H1 (cell line): ENCODE results near the gene MYH16. TPM values are rescaled to one million over a fixed set of nuclear protein-coding genes. Genes with fewer than 3 reads are reported as not detected.

Source experiments
- CTCF ChIA-PET: fragments of 300-600 bp; sonication (Branson Sonifier 250); formaldehyde crosslinking; loops from one replicate; lab custom pipeline; 2021; ENCODE audit not compliant: partially characterized antibody; lab: Charles Lee
- POLR2A ChIA-PET: fragments of 300-600 bp; sonication (Branson Sonifier 250); formaldehyde crosslinking; loops from one replicate; lab custom pipeline; 2021; ENCODE audit warnings: inconsistent platforms; ENCODE audit not compliant: partially characterized antibody; lab: Charles Lee
- DNase-seq, 2 experiments: peaks; one replicate each; pipeline versions ENCODE4 v3.0.0 to v3.0.0-alpha.2; 2010 to 2022; ENCODE audit warnings: low spot score in 2 of 2, low read depth in 1 of 2, mixed read lengths in 1 of 2
- FAIRE-seq: peaks from 2 replicates; lab custom pipeline; 2011; peaks lifted over from hg19 to GRCh38; lab: Jason Lieb, UNC
- H2AFZ ChIP-seq: 2 replicates; pipeline ENCODE4 v1.8.1; 2012; ENCODE audit warnings: low read length, inconsistent platforms
- H2AK5ac ChIP-seq: 2 replicates; pipeline ENCODE4 v1.6.1; 2013; ENCODE audit warnings: low read depth, low read length
- H2BK120ac ChIP-seq: replicated peaks from 2 replicates; pipeline ENCODE3; 2013; ENCODE audit warnings: low read depth, low read length, inconsistent platforms
- H2BK12ac ChIP-seq: 2 replicates; pipeline ENCODE4 v1.6.1; 2013; ENCODE audit warnings: low read depth, low read length
- H2BK15ac ChIP-seq: 2 replicates; pipeline ENCODE4 v1.6.1; 2013; ENCODE audit warnings: low read length
- H2BK20ac ChIP-seq: 2 replicates; pipeline ENCODE4 v1.6.1; 2013; ENCODE audit warnings: low read length
- H2BK5ac ChIP-seq: 2 replicates; pipeline ENCODE4 v1.6.1; 2013; ENCODE audit warnings: low read depth, low read length
- H3K14ac ChIP-seq: 2 replicates; pipeline ENCODE4 v1.6.1; 2013; ENCODE audit warnings: inconsistent platforms; ENCODE audit not compliant: insufficient read length
- H3K18ac ChIP-seq: 2 replicates; pipeline ENCODE4 v1.6.1; 2013; ENCODE audit warnings: low read length; ENCODE audit errors: extremely low read depth
- H3K23ac ChIP-seq: 2 replicates; pipeline ENCODE4 v1.6.1; 2013; ENCODE audit warnings: inconsistent platforms; ENCODE audit not compliant: insufficient read length
- H3K23me2 ChIP-seq: 2 replicates; pipeline ENCODE4 v1.6.1; 2013; ENCODE audit warnings: low read depth, low read length
- H3K27ac ChIP-seq: 2 replicates; pipeline ENCODE4 v1.6.1; 2011; ENCODE audit warnings: low read depth, low read length, inconsistent platforms
- H3K27me3 ChIP-seq, 4 experiments: replicated peaks in 1 of 4; 1 replicate in 1 of 4; 2 replicates in 3 of 4; pipeline versions ENCODE4 v1.6.1 to v1.8.1; 2011 to 2013; ENCODE audit warnings: low read length in 3 of 4, mild to moderate bottlenecking in 3 of 4, inconsistent platforms in 2 of 4, mixed read lengths in 2 of 4, moderate library complexity in 1 of 4; ENCODE audit not compliant: control insufficient read depth in 3 of 4, insufficient read depth in 3 of 4; ENCODE audit errors: extremely low read depth in 1 of 4
- H3K36me3 ChIP-seq, 4 experiments: 2 replicates each; pipeline versions ENCODE4 v1.6.1 to v1.8.1; 2011 to 2013; ENCODE audit warnings: mild to moderate bottlenecking in 4 of 4, low read length in 3 of 4, moderate library complexity in 2 of 4, control low read depth in 1 of 4, inconsistent platforms in 1 of 4; ENCODE audit not compliant: insufficient read depth in 4 of 4, control insufficient read depth in 2 of 4
- H3K4ac ChIP-seq: replicated peaks from 2 replicates; pipeline ENCODE3; 2013; ENCODE audit warnings: low read length, low read depth, mixed read lengths, inconsistent platforms; ENCODE audit not compliant: insufficient read length
- H3K4me1 ChIP-seq, 4 experiments: replicated peaks in 1 of 4; 1 replicate in 1 of 4; 2 replicates in 3 of 4; pipeline versions ENCODE4 v1.6.1 to v1.8.1; 2011 to 2013; ENCODE audit warnings: low read length in 3 of 4, inconsistent platforms in 2 of 4, mixed read lengths in 1 of 4; ENCODE audit not compliant: insufficient read depth in 4 of 4, control insufficient read depth in 3 of 4
- H3K4me2 ChIP-seq, 2 experiments: 2 replicates each; pipeline versions ENCODE4 v1.6.1 to v1.8.1; 2011 to 2013; ENCODE audit warnings: low read depth in 2 of 2, low read length in 2 of 2, control low read depth in 1 of 2, inconsistent platforms in 1 of 2, mild to moderate bottlenecking in 1 of 2; ENCODE audit not compliant: insufficient read depth in 1 of 2
- H3K4me3 ChIP-seq, 4 experiments: fragments of 200-600, 300-600 bp in 1 of 4; sonication (generic), shearing (Covaris generic), sonication (Bioruptor Twin) in 1 of 4; 2 replicates each; pipeline versions ENCODE4 v1.5.1 to v1.8.1; 2011 to 2016; ENCODE audit warnings: low read length in 4 of 4, low read depth in 3 of 4, control low read depth in 2 of 4, inconsistent platforms in 2 of 4, mild to moderate bottlenecking in 2 of 4, mixed read lengths in 1 of 4, moderate library complexity in 1 of 4; ENCODE audit not compliant: insufficient read depth in 2 of 4; ENCODE audit errors: extremely low read depth in 1 of 4
- H3K56ac ChIP-seq: replicated peaks from 2 replicates; pipeline ENCODE3; 2013; ENCODE audit warnings: low read depth, mild to moderate bottlenecking, mixed read lengths, low read length, inconsistent platforms; ENCODE audit not compliant: insufficient read length
- H3K79me1 ChIP-seq: 2 replicates; pipeline ENCODE4 v1.6.1; 2013; ENCODE audit warnings: low read depth, low read length, control low read depth
- H3K79me2 ChIP-seq, 2 experiments: 2 replicates each; pipeline versions ENCODE4 v1.6.1 to v1.8.1; 2012 to 2013; ENCODE audit warnings: low read length in 2 of 2, mild to moderate bottlenecking in 2 of 2, inconsistent platforms in 1 of 2; ENCODE audit not compliant: insufficient read depth in 2 of 2, control insufficient read depth in 1 of 2
- H3K9ac ChIP-seq, 4 experiments: replicated peaks in 1 of 4; 1 replicate in 1 of 4; 2 replicates in 3 of 4; pipeline versions ENCODE4 v1.6.1 to v1.8.1; 2011 to 2013; ENCODE audit warnings: low read depth in 3 of 4, low read length in 3 of 4, control low read depth in 2 of 4, mild to moderate bottlenecking in 2 of 4, moderate library complexity in 2 of 4, inconsistent platforms in 1 of 4; ENCODE audit errors: extremely low read depth in 1 of 4
- H3K9me3 ChIP-seq, 2 experiments: 2 replicates each; pipeline versions ENCODE4 v1.6.1 to v1.8.1; 2012 to 2013; ENCODE audit warnings: mild to moderate bottlenecking in 2 of 2, moderate library complexity in 2 of 2, control low read depth in 1 of 2, inconsistent platforms in 1 of 2, low read depth in 1 of 2, low read length in 1 of 2, mixed read lengths in 1 of 2; ENCODE audit not compliant: insufficient read depth in 2 of 2
- H4K20me1 ChIP-seq, 2 experiments: replicated peaks in 1 of 2; 2 replicates each; pipeline versions ENCODE3 to v1.8.1; 2011 to 2013; ENCODE audit warnings: inconsistent platforms in 2 of 2, low read length in 2 of 2, mild to moderate bottlenecking in 1 of 2; ENCODE audit not compliant: insufficient read depth in 2 of 2, control insufficient read depth in 1 of 2
- H4K5ac ChIP-seq: 2 replicates; pipeline ENCODE4 v1.6.1; 2013; ENCODE audit warnings: low read length, low read depth, mixed read lengths, inconsistent platforms; ENCODE audit not compliant: insufficient read length
- H4K8ac ChIP-seq: 2 replicates; pipeline ENCODE4 v1.8.0; 2013; ENCODE audit warnings: mild to moderate bottlenecking, moderate library complexity, low read length, inconsistent platforms; ENCODE audit not compliant: insufficient read depth; ENCODE audit errors: extremely low read depth
- H4K91ac ChIP-seq: replicated peaks from 2 replicates; pipeline ENCODE3; 2013; ENCODE audit warnings: low read length, mixed read lengths, inconsistent platforms; ENCODE audit not compliant: insufficient read length
- ATF3 ChIP-seq: IDR thresholded peaks from 2 replicates; pipeline ENCODE4 v1.6.1; 2011; ENCODE audit warnings: low read depth, mild to moderate bottlenecking, low read length; ENCODE audit not compliant: insufficient read depth
- EGR1 ChIP-seq: IDR thresholded peaks from 2 replicates; pipeline ENCODE4 v1.6.1; 2011; ENCODE audit warnings: low read depth, low read length, borderline replicate concordance
- EZH2 ChIP-seq: fragments of 200-600 bp; sonication (generic); IDR thresholded peaks from 2 replicates; pipeline ENCODE4 v1.7.1; 2012; ENCODE audit warnings: low read depth, mild to moderate bottlenecking, moderate library complexity, low read length, inconsistent platforms; ENCODE audit not compliant: severe bottlenecking
- HDAC2 ChIP-seq, 2 experiments: fragments of 300-600 bp in 1 of 2; sonication (generic) in 1 of 2; IDR thresholded peaks; 2 replicates each; pipeline ENCODE4 v1.6.1; 2011 to 2012; ENCODE audit warnings: low read depth in 2 of 2, low read length in 2 of 2, mild to moderate bottlenecking in 2 of 2, moderate library complexity in 2 of 2, borderline replicate concordance in 1 of 2, inconsistent platforms in 1 of 2
- HDAC6 ChIP-seq: IDR thresholded peaks from one replicate; pipeline ENCODE4 v1.7.1; 2012; ENCODE audit warnings: low read depth, mild to moderate bottlenecking, inconsistent platforms, low read length, moderate library complexity
- POLR2A ChIP-seq, 2 experiments: IDR thresholded peaks; 1 replicate in 1 of 2; 2 replicates in 1 of 2; pipeline ENCODE4 v1.6.1; 2011; ENCODE audit warnings: low read depth in 2 of 2, low read length in 2 of 2, mild to moderate bottlenecking in 2 of 2; ENCODE audit errors: control extremely low read depth in 1 of 2
- RBBP5 ChIP-seq: IDR thresholded peaks from 2 replicates; pipeline ENCODE4 v1.7.1; 2012; ENCODE audit warnings: low read depth, mild to moderate bottlenecking, inconsistent platforms, low read length, moderate library complexity, borderline replicate concordance
- RFX5 ChIP-seq: IDR thresholded peaks from 2 replicates; pipeline ENCODE4 v1.6.1; 2011; ENCODE audit warnings: low read depth, low read length, improper control_type of control experiment, borderline replicate concordance
- SP1 ChIP-seq: IDR thresholded peaks from 2 replicates; pipeline ENCODE4 v1.6.1; 2011; ENCODE audit warnings: low read depth, low read length
- SP4 ChIP-seq: IDR thresholded peaks from 2 replicates; pipeline ENCODE4 v1.6.1; 2012; ENCODE audit warnings: low read length, inconsistent platforms
- SRF ChIP-seq: IDR thresholded peaks from 2 replicates; pipeline ENCODE4 v1.6.1; 2011; ENCODE audit warnings: mild to moderate bottlenecking, low read depth, low read length, moderate library complexity
- TBP ChIP-seq: IDR thresholded peaks from 2 replicates; pipeline ENCODE4 v1.6.1; 2011; ENCODE audit warnings: low read depth, low read length, improper control_type of control experiment
- YY1 ChIP-seq: IDR thresholded peaks from 2 replicates; pipeline ENCODE4 v1.6.1; 2011; ENCODE audit warnings: low read depth, mild to moderate bottlenecking, low read length
- WGBS, 2 experiments: shearing (Covaris generic) in 1 of 2; methylation state at CpG; one replicate each; pipeline versions ENCODE4 v1.1.6 to v1.1.7; 2013 to 2015; ENCODE audit warnings: low lambda C conversion rate in 2 of 2, mixed read lengths in 2 of 2, inconsistent platforms in 1 of 2, low coverage in 1 of 2, missing lambda C conversion rate in 1 of 2; ENCODE audit not compliant: insufficient replicate concordance in 2 of 2, insufficient coverage in 1 of 2, insufficient read length in 1 of 2; ENCODE audit errors: extremely low coverage in 1 of 2, missing lambda C conversion rate in 1 of 2; 5-methylcytosine and 5-hydroxymethylcytosine counted together
- polyA plus RNA-seq, 7 experiments: library from polyadenylated mRNA; depleted of rRNA in 3 of 7; stranded (reverse) in 5 of 7; unstranded in 2 of 7; fragments of >200 nt in 5 of 7; fragments of 200-250 nt in 2 of 7; gene quantifications; 1 replicate in 5 of 7; 2 replicates in 1 of 7; 4 replicates in 1 of 7; pipeline versions ENCODE4 v1.2.1 to v1.2.3, GENCODE V29; 2011 to 2013; ENCODE audit warnings: missing spikeins in 2 of 7, mixed read lengths in 2 of 7
- total RNA-seq: library from RNA; stranded (reverse); fragmentation: NEBNext Ultra II Directional; extraction: Animal tissue kit (Norgen Biotek cat#: 25700); gene quantifications from 2 replicates; pipeline ENCODE4 v1.2.1, GENCODE V29; 2021

The MYH16 gene
- total and polyA plus RNA-seq, 2 of the 8 experiments (the other 6 are each of a cell fraction or from before 2014, with no cell fraction given): not detected

DNA sequence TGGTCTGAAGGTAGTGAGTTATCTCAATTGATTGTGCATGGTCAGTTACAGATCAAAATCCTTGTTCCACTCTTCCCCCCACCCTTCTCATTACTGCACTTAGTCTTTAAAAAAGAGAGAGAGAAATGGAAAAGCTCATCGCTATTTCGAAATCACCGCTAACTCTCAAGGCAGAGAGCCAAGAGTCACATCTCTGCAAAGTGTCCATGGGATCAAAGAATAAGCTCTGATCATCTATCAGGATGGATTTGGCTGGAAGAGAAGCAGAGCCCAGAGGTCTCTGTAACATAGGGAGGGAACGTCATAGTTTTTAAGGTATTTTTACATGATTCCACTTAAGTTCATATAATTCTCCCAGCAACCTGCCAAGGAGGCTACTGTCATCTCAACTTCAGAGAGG lies 30.0 kb upstream of the MYH16 start:
- WGBS, 2 experiments: 95% methylated on average over 4 of the region's 4 CpGs; no CpG with 5 or more reads in 1 of the 2 experiments
- H3K18ac ChIP-seq: no peak overlapping the region
- no peak for TF ChIP-seq EGR1
- no peak for TF ChIP-seq SRF
- no peak for TF ChIP-seq SP4
- TF ChIP-seq HDAC6: no peak
- TF ChIP-seq EZH2: no peak
- TF ChIP-seq HDAC2 (IDR thresholded peaks at IDR 0.05; ENCODE audit: borderline replicate concordance in 1 of 2, low read depth in 2 of 2, low read length in 2 of 2): no peak
- no peak for TF ChIP-seq SP1
- no peak for TF ChIP-seq RFX5
- no peak for TF ChIP-seq RBBP5
- no peak for TF ChIP-seq TBP
- TF ChIP-seq YY1: no peak
- no peak for TF ChIP-seq POLR2A (IDR thresholded peaks at IDR 0.05; ENCODE audit: control extremely low read depth in 1 of 2, low read depth in 2 of 2, low read length in 2 of 2)
- TF ChIP-seq ATF3: no peak
- TF ChIP-seq, all 59 proteins: peak for 0

More for the DNA sequence above, 30.0 kb upstream of the MYH16 start:
- Histone ChIP-seq H3K56ac (no peak overlapping the region), H3K9ac (no peak overlapping the region), H3K27me3 (no peaks in the 10 kb centered on the region), H3K23me2 (peaks cover 7% of the 10 kb centered on the region; the same call in 1 of the 2 replicates), H2BK5ac (no peak overlapping the region), H3K27ac (no peak overlapping the region), H3K23ac (no peak overlapping the region), H4K91ac (no peak overlapping the region), H4K20me1 (peaks cover 0 to 5% of the 10 kb centered on the region in 2 experiments), H2AK5ac (no peak overlapping the region), H3K4me2 (no peak overlapping the region), H2BK12ac (no peak overlapping the region), H3K4ac (no peak overlapping the region), H3K79me2 (no peaks in the 10 kb centered on the region), H3K14ac (no peak overlapping the region), H3K4me3 (no peak overlapping the region), H4K5ac (no peak overlapping the region), H3K79me1 (no peaks in the 10 kb centered on the region), H3K4me1 (no peaks in the 10 kb centered on the region), H2BK20ac (no peak overlapping the region), H3K9me3 (peaks cover under 1% of the 10 kb centered on the region in 2 experiments; a peak in 2 of 4 replicates), H4K8ac (no peak overlapping the region), H3K36me3 (no peaks in the 10 kb centered on the region), H2AFZ (no peak overlapping the region), H2BK120ac (no peak overlapping the region), H2BK15ac (no peak overlapping the region)
- no peak for DNase-seq
- no peak for FAIRE-seq
- POLR2A ChIA-PET: no interaction called here
- CTCF ChIA-PET: interaction anchor here (1.5 kb wide), 1 partner anchor 202 kb away, joined by 4 read pairs; no protein-coding TSS in a partner anchor
